Uterus (tissue), 2 donors: ENCODE data around the gene ICAM5.

ENCODE experiments used
- CTCF ChIP-seq, 4 experiments: fragments of 200-600 bp in 2 of 4; fragments of 450-650 bp in 2 of 4; sonication (generic) in 2 of 4; IDR thresholded peaks; one replicate each; pipeline ENCODE4 v1.5.1; 2016 to 2019; ENCODE audit warnings: antibody characterized with exemption in 4 of 4, mild to moderate bottlenecking in 2 of 4, moderate library complexity in 1 of 4
- POLR2A ChIP-seq, 2 donors: fragments of 450-650 bp; IDR thresholded peaks; one replicate each; pipeline ENCODE4 v1.6.1; 2016; ENCODE audit warnings: antibody characterized with exemption in 2 of 2, mild to moderate bottlenecking in 1 of 2, moderate library complexity in 1 of 2

GRCh38 chr19:10291554-10292205 is 1.9 kb downstream of the ICAM5 start:
- TF ChIP-seq POLR2A (IDR thresholded peaks at IDR 0.05): no peak
- no peak for TF ChIP-seq CTCF (IDR thresholded peaks at IDR 0.05)
